Sigmoid colon (tissue), 7 donors: ENCODE results near the gene DPP3. TPM values are rescaled to one million over a fixed set of nuclear protein-coding genes. Genes with fewer than 3 reads are reported as not detected.

Source experiments
- DNase-seq: peaks from one replicate; pipeline ENCODE4 v3.0.0-alpha.2; 2019
- H3K27ac ChIP-seq, 4 donors: fragments of 200-600 bp; sonication (generic); one replicate each; pipeline ENCODE4 v1.5.1; 2016 to 2019; ENCODE audit warnings: mild to moderate bottlenecking in 1 of 4
- H3K27me3 ChIP-seq, 3 donors: fragments of 200-600 bp; sonication (generic); one replicate each; pipeline ENCODE4 v1.5.1; 2019; ENCODE audit warnings: mild to moderate bottlenecking in 1 of 3
- H3K36me3 ChIP-seq, 4 donors: fragments of 200-600 bp; sonication (generic); one replicate each; pipeline ENCODE4 v1.5.1; 2016 to 2019
- H3K4me1 ChIP-seq, 4 donors: fragments of 200-600 bp; sonication (generic); one replicate each; pipeline ENCODE4 v1.5.1; 2017 to 2019
- H3K4me3 ChIP-seq, 4 donors: fragments of 200-600 bp; sonication (generic); one replicate each; pipeline ENCODE4 v1.5.1; 2017 to 2019; ENCODE audit warnings: mild to moderate bottlenecking in 2 of 4, moderate library complexity in 1 of 4
- H3K9me3 ChIP-seq, 4 donors: fragments of 200-600 bp in 3 of 4; sonication (generic) in 3 of 4; one replicate each; pipeline versions ENCODE4 v1.5.1 to v1.6.1; 2013 to 2019
- CTCF ChIP-seq, 4 experiments: fragments of 450-650 bp in 3 of 4; fragments of 200-600 bp in 1 of 4; IDR thresholded peaks; one replicate each; pipeline ENCODE4 v1.5.1; 2016 to 2019; ENCODE audit warnings: antibody characterized with exemption in 4 of 4, mild to moderate bottlenecking in 3 of 4, moderate library complexity in 2 of 4
- EP300 ChIP-seq, 4 donors: sonication (generic); formaldehyde crosslinking; IDR thresholded peaks; one replicate each; pipeline ENCODE4 v1.6.1; 2017; ENCODE audit warnings: antibody characterized with exemption in 4 of 4
- POLR2A ChIP-seq, 2 donors: fragments of 450-650 bp; IDR thresholded peaks; one replicate each; pipeline ENCODE4 v1.6.1; 2016; ENCODE audit warnings: antibody characterized with exemption in 2 of 2, mild to moderate bottlenecking in 2 of 2, moderate library complexity in 2 of 2
- POLR2AphosphoS5 ChIP-seq, 4 donors: sonication (generic); formaldehyde crosslinking; IDR thresholded peaks; one replicate each; pipeline ENCODE4 v1.6.1; 2017; ENCODE audit warnings: antibody characterized with exemption in 4 of 4
- WGBS, 2 donors: extraction: QIAGEN DNeasy Blood & Tissue Kit; methylation state at CpG; one replicate each; pipeline ENCODE4 v1.1.7; 2013; 5-methylcytosine and 5-hydroxymethylcytosine counted together
- intact Hi-C: fragments of 100-400 bp; cut with DNase I; formaldehyde crosslinking; loops from one replicate; pipeline ENCODE4 v1.15.1; 2023
- polyA plus RNA-seq, 3 donors: library from polyadenylated mRNA; stranded (reverse); fragments of 200-250 nt; gene quantifications; one replicate each; pipeline ENCODE4 v1.2.3, GENCODE V29; 2013
- total RNA-seq, 4 donors: library from RNA; depleted of rRNA; stranded (reverse); fragments of >200 nt; gene quantifications; one replicate each; pipeline ENCODE4 v1.1.0, GENCODE V29; 2016
- donor health status: healthy with polysubstance abuse.
- donor health status: Bipolar disorder and iron deficiency.
- donor health status: healthy.

Gene DPP3
- total and polyA plus RNA-seq, 7 donors: 5.1 to 86.5 (median 15.5) TPM

- TF ChIP-seq CTCF (IDR thresholded peaks at IDR 0.05) (no peak), POLR2AphosphoS5 (IDR thresholded peaks at IDR 0.05) (no peak), POLR2A (IDR thresholded peaks at IDR 0.05) (no peak), EP300 (IDR thresholded peaks at IDR 0.05) (no peak)
- Histone ChIP-seq H3K4me3 (no peak overlapping the region), H3K4me1 (no peaks in the 10 kb centered on the region), H3K9me3 (no peaks in the 10 kb centered on the region), H3K27ac (no peak overlapping the region), H3K27me3 (no peaks in the 10 kb centered on the region), H3K36me3 (peaks cover 0 to 68% (median 8%) of the 10 kb centered on the region in 4 donors)
- 85 to 96% methylated on average over 10 of the region's 10 CpGs for WGBS, 2 donors
- DNase-seq: no peak
- intact Hi-C loops: no loop called here
Observed at GRCh38 chr11:66492161-66492865, 12.1 kb downstream of the DPP3 start.

GRCh38 chr11:66493130-66493529 lies 12.9 kb downstream of the DPP3 start:
- 94 to 96% methylated on average over 10 of the region's 10 CpGs for WGBS, 2 donors
- TF ChIP-seq POLR2AphosphoS5 (IDR thresholded peaks at IDR 0.05): no peak
- no peak for TF ChIP-seq POLR2A (IDR thresholded peaks at IDR 0.05)
- no peak for TF ChIP-seq CTCF (IDR thresholded peaks at IDR 0.05)
- TF ChIP-seq EP300 (IDR thresholded peaks at IDR 0.05): no peak
- H3K4me3 ChIP-seq: no peak overlapping the region
- H3K27me3 ChIP-seq: no peaks in the 10 kb centered on the region
- intact Hi-C loops: no loop called here
- DNase-seq: no peak
- no peaks in the 10 kb centered on the region for H3K4me1 ChIP-seq
- H3K27ac ChIP-seq: no peak overlapping the region
- H3K9me3 ChIP-seq: no peaks in the 10 kb centered on the region
- H3K36me3 ChIP-seq: peaks cover 0 to 65% (median 5%) of the 10 kb centered on the region in 4 donors

- intact Hi-C loops: no loop called here
- DNase-seq: no peak
- TF ChIP-seq POLR2A (IDR thresholded peaks at IDR 0.05): no peak
- TF ChIP-seq POLR2AphosphoS5 (IDR thresholded peaks at IDR 0.05): no peak
- no peak for TF ChIP-seq CTCF (IDR thresholded peaks at IDR 0.05)
- no peak for TF ChIP-seq EP300 (IDR thresholded peaks at IDR 0.05)
- WGBS, 2 donors: 92 to 94% methylated on average over 7 of the region's 7 CpGs
- no peaks in the 10 kb centered on the region for H3K4me1 ChIP-seq
- peaks cover 0 to 61% (median 7%) of the 10 kb centered on the region in 4 donors for H3K36me3 ChIP-seq
- no peaks in the 10 kb centered on the region for H3K9me3 ChIP-seq
- no peaks in the 10 kb centered on the region for H3K27me3 ChIP-seq
- H3K27ac ChIP-seq: no peak overlapping the region
- no peak overlapping the region for H3K4me3 ChIP-seq
Observed at GRCh38 chr11:66494458-66494857, 14.2 kb downstream of the DPP3 start.

- no peak for DNase-seq
- no peak for TF ChIP-seq POLR2AphosphoS5 (IDR thresholded peaks at IDR 0.05)
- no peak for TF ChIP-seq CTCF (IDR thresholded peaks at IDR 0.05)
- TF ChIP-seq EP300 (IDR thresholded peaks at IDR 0.05): no peak
- no peak for TF ChIP-seq POLR2A (IDR thresholded peaks at IDR 0.05)
- WGBS, 2 donors: 83 to 92% methylated on average over 14 of the region's 14 CpGs
- intact Hi-C loops: no loop called here
- Histone ChIP-seq H3K27ac (no peak overlapping the region), H3K4me1 (no peaks in the 10 kb centered on the region), H3K36me3 (peaks cover 0 to 61% (median 7%) of the 10 kb centered on the region in 4 donors), H3K9me3 (no peaks in the 10 kb centered on the region), H3K27me3 (no peaks in the 10 kb centered on the region), H3K4me3 (no peak overlapping the region)
Observed at GRCh38 chr11:66494935-66495334, 14.7 kb downstream of the DPP3 start.
